ENCODE measurements around the gene UBE2I.

UBE2I gene

DNA sequence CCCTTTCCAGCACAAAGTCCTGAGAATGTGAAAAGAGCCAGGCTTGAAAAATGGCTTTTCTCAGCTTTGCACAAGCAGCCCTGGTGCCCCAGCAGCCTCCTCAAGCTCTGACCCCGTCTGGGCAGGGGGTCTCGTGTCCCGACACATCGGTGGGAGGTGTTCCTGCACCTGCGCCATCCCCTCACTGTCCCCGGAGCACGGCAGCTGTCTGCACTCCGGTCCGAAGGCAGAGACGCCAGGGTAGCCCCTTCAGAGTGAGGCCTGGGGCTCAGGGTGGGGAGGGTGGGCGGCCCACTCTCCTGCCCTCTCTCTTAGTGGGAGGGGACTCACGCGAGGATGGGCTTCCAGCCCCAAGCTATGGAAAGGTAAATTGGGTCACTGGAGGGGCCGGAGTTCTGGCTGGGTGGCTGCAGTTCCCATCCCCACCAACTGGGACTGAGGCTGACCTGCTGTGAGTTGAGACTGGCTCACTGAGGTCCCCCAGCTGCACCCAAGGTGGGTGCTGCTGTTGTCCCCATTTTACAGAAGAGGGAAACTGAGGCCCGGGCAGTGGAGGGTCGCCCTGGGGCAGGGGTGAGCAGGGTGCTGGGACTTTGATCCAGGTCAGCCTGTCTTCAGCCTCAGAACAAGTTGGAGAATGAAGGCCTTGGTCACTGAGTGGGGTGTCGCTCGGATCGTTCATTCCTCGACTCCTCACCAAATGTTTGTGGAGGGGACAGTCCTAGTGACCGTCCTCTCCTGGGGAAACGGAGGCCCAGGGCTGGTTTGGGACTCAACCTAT lies 21.7 kb downstream of the UBE2I start:
- DNase-seq, result no peak

DNA sequence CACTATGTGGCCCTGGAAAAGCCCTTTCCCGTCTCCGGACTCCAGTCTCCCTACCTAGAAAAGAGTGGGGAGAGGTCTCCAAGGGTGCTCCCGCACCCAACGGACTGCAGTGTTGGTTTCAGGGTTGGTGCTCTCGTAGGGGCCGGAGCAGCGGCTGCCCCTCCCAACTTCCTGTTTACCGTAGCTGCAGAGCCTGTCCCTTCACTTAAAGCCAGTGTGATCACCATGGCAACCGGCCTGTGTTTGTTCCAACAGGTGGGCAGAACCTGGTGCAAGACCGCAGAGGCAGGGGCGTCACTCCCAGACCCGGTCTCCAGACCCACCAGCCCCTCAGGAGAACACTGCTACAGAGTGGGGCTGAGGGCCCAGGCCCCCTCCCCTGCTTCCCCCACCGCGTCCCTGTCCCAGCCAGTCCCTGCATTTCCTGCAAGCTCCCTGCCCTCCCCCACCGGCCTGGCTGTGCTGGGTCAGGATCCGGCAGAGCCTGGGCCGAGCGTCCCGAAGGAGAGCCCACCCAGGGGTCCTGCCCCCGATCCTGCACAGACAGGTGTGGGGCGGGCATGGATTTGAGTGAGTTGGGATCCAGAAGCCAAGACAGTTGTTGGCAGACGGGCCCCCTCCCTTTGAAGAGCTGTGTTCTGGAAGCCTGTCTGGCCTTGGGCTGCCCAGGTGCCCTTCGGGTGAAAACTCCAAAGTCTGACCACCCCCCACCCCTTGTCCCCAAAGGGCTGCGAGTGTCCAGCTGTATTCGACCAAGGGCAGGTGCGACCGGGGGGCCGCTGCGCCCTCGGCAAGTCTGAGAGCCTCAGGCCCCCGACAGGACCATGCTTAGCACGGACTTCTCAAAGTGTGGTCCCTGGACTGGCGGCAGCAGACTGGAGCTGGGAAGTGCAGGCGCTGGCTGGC lies 22.5 kb downstream of the UBE2I start:
- peak in 3 of 5 experiments; percentile 34 to 59 (median 50) for DNase-seq

DNA sequence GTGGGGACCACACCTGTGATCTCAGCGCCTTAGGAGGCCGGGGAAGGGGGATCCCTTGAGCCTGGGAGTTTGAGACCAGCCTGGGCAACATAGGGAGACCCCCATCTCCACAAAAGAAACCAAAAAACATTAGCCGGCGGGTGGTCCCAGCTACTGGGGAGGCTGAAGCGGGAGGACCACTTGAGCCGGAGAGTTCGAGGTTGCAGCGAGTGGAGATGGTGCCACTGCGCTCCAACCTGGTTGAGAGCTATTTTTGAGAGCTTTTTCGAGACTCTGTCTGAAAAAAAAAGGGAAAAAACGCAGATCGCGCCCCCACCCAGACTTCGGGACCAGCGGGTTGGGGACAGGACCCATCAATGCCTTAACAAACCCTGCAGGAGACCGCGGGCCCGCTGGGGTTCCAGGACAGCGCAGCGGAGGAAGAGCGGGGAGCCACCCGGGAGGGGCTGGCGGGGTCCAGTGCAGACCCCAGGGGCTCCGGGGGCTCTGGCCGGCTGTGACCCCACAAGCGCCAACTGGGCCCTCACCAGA lies 23.2 kb downstream of the UBE2I start:
- no peak for DNase-seq

DNA sequence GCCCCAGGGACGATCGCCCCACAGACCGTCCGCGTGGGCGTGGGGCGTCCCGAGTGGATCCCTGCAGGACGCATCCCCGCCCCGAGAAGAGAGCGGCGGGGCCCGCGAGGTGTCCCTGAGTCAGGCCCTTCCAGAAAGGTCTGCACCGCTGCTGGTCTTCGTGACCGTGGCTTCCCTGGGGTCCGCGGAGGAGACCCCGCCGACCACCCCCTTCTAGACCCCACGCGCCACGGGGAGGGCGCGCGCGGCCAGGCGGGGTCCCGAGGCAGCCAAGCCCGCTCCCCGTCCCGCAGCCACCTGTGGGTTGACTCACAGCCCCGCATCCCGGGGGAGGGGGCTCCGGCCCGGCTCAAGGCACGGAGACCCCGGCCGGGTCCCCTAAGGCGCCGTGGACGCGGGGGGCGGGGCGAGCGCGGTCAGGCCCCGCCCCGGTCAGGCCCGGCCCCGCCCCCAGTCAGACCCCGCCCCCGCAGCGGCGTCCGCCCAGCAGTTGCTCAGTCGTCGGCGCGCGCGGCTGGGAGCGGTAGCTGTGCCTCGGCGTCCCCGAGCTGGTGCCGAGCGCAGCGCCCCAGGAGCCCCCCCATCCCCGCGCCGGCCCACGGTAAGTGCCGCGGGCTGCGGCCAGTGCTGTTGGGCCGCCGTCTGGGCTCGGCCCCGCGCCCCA lies 23.8 kb downstream of the UBE2I start, which contains the start of gene BAIAP3:
BAIAP3 (plus strand) TSS at position 497 of the 664 bp plus-strand sequence. CDS start 4,905 bp downstream, outside the sequence.
- peak in 4 of 5 experiments; percentile 24 to 58 (median 43) for DNase-seq

DNA sequence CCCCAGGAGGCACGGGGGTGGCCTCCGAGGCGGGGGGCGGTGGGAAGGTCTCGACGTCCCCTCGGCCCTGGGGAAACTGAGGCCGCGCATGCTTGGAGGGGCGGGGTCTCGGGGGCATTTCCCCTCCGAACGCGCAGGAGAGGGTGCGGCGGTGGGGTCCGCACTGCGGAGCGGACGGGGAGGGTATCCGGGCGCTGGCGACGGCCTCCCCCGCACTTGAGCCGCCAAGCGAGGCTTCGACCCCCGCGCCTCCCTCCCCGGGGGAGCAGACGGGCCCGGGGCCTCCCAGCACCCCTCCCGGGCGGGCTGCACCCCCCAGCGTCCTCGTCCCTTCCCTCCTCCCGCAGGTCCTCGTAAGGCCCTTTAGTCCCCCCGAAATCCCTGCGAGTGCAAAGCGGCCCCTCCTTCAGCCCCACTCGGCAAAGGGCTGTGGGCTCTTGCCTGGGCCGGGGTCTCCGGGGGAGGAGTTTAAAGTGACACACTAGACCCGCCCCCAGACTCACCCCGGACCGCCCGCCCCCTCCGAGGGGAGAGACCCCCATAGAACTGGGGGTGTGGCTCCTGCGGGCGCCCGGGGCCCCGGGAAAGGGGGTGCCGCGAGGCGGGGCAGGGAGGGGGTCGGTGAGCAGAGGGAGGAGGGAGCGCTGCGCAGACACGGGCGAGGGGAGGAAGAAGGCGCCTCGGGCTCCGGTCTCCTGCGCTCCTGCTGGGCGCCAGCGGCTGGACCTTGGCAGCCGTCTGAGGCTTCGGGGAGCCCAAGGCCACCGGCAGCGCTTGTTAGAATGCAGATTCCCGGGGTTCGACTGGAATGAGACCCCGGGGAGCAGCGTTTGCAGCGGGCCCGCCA lies 24.6 kb downstream of the UBE2I start:
- DNase-seq, result no peak

GRCh38 chr16:1334739-1335138 lies 25.3 kb downstream of the UBE2I start:
- no peak for DNase-seq

DNA sequence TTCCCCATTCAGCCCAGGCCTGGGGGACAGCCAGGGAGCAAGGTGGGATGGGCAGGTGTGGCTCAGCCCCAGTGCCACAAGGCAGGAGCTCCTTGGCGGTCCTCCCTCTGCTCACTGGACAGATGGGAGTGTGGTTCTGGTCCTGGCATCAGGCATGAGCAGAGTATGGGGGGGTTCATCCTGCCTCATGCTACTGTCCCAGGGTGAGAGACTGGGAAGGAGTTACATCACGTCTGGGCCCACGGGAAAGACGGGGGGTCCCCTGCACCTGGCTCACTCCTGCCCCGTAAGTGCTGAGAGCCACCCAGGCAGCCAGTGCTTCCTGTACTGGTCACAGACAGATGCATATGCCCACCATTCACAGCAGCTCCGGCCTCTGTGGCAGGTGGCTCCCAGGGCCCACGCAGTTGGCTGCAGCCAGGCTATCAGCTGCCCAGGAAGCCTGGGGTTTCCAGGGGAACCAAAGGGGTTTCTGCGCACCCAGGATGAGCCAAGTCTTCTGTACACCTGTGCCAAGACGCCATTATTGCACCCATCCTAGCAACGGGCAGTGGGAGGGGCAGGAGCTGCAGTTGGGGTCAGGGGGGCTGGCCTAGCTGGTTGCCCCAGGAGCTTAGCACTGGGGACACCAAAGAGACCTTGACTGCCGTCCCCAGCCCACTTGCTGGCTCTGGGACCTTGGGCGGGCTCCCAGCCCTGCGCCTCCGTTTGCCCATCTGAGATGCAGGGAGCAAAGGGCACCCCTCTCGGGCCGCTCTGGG lies 26.0 kb downstream of the UBE2I start:
- no peak for DNase-seq

- no peak for DNase-seq
Measured at GRCh38 chr16:1335996-1336395, 26.6 kb downstream of the UBE2I start.

- no peak for DNase-seq
Measured at GRCh38 chr16:1336619-1337018, 27.2 kb downstream of the UBE2I start.

GRCh38 chr16:1337486-1337885 lies 28.1 kb downstream of the UBE2I start:
- no peak for DNase-seq

DNA sequence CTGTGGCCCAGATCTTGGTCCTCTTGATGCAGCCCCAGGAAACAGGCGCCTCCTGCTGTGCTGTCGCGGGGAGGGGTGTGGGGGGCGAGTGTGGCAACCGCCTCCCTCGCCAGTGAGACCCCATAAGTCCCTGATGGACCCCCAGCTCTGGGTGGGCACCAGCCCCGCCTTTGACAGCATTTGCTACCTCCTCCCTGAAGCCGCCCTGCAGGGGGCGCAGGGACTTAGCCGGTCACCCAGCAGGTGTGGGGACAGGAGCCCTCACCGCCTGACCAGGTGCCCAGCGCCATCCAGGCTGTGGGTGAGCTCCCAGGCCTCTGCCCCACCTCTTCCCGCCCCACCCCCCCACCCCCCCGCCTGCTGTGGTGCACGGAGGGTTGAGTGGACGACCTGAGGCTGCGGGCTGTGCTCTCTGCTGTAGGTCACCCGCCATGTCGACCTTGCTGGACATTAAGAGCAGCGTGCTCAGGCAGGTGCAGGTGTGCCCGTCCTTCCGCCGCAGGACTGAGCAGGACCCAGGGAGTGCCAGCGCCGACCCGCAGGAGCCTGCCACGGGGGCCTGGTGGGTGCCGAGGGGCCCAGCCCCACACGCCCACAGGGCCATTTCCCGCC lies 28.8 kb downstream of the UBE2I start:
- no peak for DNase-seq

- DNase-seq, result no peak
Measured at GRCh38 chr16:1338855-1339675, 29.6 kb downstream of the UBE2I start.

DNA sequence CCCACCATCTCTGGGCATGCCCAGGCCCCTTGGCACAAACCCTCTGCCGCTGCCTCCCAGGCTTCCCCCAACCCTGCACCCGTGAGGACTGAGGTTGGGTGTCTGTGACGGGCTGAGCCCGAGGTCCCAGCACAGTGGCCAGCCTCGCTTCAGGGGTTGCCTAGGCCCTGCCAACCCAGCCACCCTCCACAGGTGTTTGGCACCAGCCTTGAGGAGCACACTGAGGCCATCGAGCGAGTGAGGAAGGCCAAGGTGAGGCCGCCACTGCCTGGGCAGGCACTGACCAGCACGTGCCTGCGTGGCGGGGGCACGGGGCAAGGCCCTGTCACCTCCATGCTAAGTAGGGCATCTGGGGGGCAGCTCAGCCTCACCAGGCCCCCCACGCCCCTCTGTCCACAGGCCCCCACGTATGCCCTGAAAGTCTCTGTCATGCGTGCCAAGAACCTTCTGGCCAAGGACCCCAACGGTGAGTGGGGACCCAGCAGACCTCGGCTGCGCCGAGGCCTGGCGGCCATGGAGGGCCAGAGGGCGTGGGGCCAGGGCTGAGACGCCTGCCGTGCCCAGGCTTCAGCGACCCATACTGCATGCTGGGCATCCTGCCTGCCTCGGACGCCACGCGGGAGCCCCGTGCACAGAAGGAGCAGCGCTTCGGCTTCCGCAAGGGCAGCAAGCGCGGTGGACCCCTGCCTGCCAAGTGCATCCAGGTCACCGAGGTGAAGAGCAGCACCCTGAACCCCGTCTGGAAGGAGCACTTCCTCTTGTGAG lies 31.5 kb downstream of the UBE2I start:
- no peak for DNase-seq

- DNase-seq, result no peak
Measured at GRCh38 chr16:1341495-1342420, 32.3 kb downstream of the UBE2I start.

- peak; percentile 79 to 97 (median 96) for DNase-seq
Measured at GRCh38 chr16:1342526-1343427, 33.3 kb downstream of the UBE2I start.

- DNase-seq, result no peak
Measured at GRCh38 chr16:1343428-1344242, 34.2 kb downstream of the UBE2I start.

Data from T-helper 2 cell (primary cell).